ENCODE measurements around the gene GPR160. TPM values are rescaled to one million over a fixed set of nuclear protein-coding genes. Genes with fewer than 3 reads are reported as not detected.

GPR160 gene
- total RNA-seq, 4 donors from 2014 or later: 0.88 to 4.5 (median 2.9) TPM

DNA sequence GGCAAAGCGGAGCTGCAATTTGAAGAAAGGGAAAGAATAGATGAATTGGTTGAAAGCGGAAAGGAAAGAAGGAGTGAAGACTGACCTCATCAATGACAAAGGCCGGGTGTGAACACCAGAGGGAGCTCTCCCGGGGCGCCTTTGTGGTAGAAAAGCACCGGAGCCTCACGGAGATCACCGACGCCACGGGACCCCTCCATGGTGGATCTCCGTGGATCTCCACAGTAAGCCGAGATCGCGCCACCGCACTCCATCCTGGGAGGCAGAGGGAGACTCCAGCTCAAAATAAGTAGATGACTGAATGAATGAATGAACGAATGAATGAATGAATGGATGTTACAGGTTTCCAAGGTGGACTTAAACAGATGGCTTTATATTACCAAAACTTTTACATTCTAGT is 25.0 kb downstream of the GPR160 start:
- TF ChIP-seq, protein P1, sequence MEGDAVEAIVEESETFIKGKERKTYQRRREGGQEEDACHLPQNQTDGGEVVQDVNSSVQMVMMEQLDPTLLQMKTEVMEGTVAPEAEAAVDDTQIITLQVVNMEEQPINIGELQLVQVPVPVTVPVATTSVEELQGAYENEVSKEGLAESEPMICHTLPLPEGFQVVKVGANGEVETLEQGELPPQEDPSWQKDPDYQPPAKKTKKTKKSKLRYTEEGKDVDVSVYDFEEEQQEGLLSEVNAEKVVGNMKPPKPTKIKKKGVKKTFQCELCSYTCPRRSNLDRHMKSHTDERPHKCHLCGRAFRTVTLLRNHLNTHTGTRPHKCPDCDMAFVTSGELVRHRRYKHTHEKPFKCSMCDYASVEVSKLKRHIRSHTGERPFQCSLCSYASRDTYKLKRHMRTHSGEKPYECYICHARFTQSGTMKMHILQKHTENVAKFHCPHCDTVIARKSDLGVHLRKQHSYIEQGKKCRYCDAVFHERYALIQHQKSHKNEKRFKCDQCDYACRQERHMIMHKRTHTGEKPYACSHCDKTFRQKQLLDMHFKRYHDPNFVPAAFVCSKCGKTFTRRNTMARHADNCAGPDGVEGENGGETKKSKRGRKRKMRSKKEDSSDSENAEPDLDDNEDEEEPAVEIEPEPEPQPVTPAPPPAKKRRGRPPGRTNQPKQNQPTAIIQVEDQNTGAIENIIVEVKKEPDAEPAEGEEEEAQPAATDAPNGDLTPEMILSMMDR (IDR thresholded peaks at IDR 0.05): no peak
- H3K9me3 ChIP-seq: no peaks in the 10 kb centered on the region
- H3K27me3 ChIP-seq: no peaks in the 10 kb centered on the region
- H3K4me1 ChIP-seq: no peaks in the 10 kb centered on the region
- H3K4me3 ChIP-seq: no peak overlapping the region
- WGBS, 2 donors: 90 to 91% methylated on average over 10 to 16 of the region's 16 CpGs
- H3K36me3 ChIP-seq: no peaks in the 10 kb centered on the region
- no peak for DNase-seq
- intact Hi-C loops (cut with DNase I): no loop called here
- H3K27ac ChIP-seq: no peak overlapping the region

DNA sequence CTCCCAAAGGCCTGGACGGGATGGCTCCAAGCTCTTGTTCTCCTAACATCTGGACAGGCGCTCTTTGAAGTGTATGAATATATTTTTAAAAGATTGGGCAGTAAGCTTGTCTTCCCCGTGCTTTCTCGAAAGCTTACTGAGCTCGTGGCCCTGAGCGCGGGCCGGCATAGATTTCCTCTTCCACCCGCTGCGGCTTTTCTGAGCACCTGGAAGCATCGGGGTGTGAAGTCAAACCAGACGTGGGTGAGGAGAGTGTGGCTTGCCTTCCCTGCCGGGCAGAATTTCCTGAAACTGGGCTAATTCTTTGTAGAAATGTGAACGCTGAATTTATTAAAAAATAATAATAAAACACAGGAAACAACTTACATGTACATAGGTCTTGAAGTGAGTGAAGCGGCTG is 25.9 kb downstream of the GPR160 start:
- no peak overlapping the region for H3K27ac ChIP-seq
- H3K4me3 ChIP-seq: no peak overlapping the region
- no peaks in the 10 kb centered on the region for H3K4me1 ChIP-seq
- no peaks in the 10 kb centered on the region for H3K36me3 ChIP-seq
- 84 to 95% methylated on average over 15 of the region's 15 CpGs for WGBS, 2 donors
- no peak for TF ChIP-seq POLR2A (IDR thresholded peaks at IDR 0.05)
- TF ChIP-seq, protein P1 (IDR thresholded peaks at IDR 0.05): no peak
- DNase-seq: no peak
- H3K27me3 ChIP-seq: no peaks in the 10 kb centered on the region
- intact Hi-C loops (cut with DNase I): no loop called here
- no peaks in the 10 kb centered on the region for H3K9me3 ChIP-seq

DNA sequence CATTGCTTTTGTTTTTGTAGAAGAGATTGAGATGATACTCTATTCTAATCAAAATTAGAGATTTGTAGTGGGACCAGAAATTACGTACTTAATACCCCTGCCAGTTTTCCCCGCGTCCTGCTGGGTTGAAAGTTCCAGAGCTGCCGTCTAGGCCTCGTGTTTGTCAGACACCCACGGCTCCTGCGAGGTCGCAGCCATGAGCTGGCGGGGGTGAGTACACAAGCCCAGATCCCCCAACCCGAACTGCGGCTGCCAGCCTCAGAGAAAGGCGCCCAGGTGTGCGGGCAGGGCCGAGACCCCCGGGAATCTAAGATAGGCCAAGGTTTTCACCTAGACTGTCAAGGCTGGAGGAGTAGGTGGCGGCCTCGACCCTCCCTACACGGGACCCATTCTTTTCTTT is 26.3 kb downstream of the GPR160 start:
- no peaks in the 10 kb centered on the region for H3K4me1 ChIP-seq
- no peak overlapping the region for H3K27ac ChIP-seq
- H3K4me3 ChIP-seq: no peak overlapping the region
- no peaks in the 10 kb centered on the region for H3K36me3 ChIP-seq
- H3K27me3 ChIP-seq: no peaks in the 10 kb centered on the region
- no peaks in the 10 kb centered on the region for H3K9me3 ChIP-seq
- TF ChIP-seq, protein P1 (IDR thresholded peaks at IDR 0.05): no peak
- no peak for TF ChIP-seq POLR2A (IDR thresholded peaks at IDR 0.05)
- intact Hi-C loops (cut with DNase I): no loop called here
- WGBS, 2 donors: 81 to 87% methylated on average over 14 to 18 of the region's 18 CpGs
- DNase-seq: no peak

DNA sequence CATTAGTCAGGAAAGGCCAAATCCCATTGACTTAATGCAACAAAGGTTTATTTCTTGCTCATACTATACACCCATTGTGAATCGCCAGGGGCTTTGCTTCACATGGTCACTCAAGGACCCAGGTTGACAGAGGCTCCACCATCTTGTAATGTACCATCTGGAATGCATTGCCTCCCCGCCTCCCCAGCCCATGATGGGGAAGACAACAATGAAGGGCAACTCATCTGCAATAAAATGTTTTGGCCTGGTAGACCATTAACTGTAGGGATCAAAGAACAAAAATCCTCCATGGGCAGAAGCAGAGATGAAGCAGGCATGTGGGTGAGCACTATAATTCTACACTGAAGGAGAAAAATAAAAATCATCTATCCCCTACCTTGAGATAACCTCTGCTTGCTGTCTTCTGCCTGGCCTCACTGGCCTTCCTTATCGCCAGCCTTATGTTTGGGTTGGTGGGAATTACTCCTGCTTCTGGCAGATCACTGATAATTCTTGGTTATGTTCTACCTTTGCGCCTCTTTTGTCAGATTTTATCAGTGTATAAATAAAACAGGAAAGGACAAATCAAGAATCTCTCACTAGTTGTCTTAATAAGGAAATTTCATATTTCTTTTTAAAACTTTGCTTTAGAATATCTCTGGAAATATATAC is 37.8 kb downstream of the GPR160 start:
- WGBS, 2 donors: 86 to 89% methylated on average over 4 of the region's 4 CpGs
- intact Hi-C loops (cut with DNase I): no loop called here
- Histone ChIP-seq H3K4me3 (no peak overlapping the region), H3K27me3 (no peaks in the 10 kb centered on the region), H3K4me1 (no peaks in the 10 kb centered on the region), H3K36me3 (no peaks in the 10 kb centered on the region), H3K9me3 (no peaks in the 10 kb centered on the region), H3K27ac (no peak overlapping the region)
- no peak for DNase-seq
- no peak for TF ChIP-seq POLR2A (IDR thresholded peaks at IDR 0.05)
- TF ChIP-seq, protein P1 (IDR thresholded peaks at IDR 0.05): no peak

DNA sequence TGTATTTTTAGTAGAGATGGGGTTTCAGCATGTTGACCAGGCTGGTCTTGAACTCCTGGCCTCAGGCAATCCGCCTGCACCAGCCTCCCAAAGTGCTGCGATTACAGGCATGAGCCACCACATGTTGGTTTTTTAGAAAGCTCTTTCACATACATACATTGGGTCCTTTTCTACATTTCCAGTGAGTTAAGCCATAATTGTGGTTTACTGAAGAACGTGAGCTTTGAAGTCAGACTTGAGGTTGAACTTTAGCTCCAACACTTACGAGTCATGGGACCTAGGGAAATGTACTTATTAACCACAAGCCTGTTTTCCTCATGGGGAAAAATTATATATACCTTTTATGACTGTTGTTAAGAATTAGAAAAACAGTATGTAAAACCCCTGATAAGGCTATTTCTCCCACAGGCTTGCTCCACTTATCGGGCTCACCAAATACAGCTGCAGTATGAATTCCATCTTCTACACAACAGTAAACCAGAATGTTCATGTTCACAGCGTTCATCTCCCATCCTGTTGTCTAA is 39.0 kb downstream of the GPR160 start:
- TF ChIP-seq, protein P1 (IDR thresholded peaks at IDR 0.05): no peak
- TF ChIP-seq POLR2A (IDR thresholded peaks at IDR 0.05): no peak
- Histone ChIP-seq H3K36me3 (no peaks in the 10 kb centered on the region), H3K4me1 (no peaks in the 10 kb centered on the region), H3K27ac (no peak overlapping the region), H3K4me3 (no peak overlapping the region), H3K9me3 (no peaks in the 10 kb centered on the region), H3K27me3 (no peaks in the 10 kb centered on the region)
- DNase-seq: no peak
- intact Hi-C loops (cut with DNase I): no loop called here
- WGBS, 2 donors: 90 to 92% methylated on average over 6 of the region's 6 CpGs

Data from esophagus squamous epithelium (tissue), 5 donors.